MG63 (cell line): ENCODE measurements around the gene APOBEC3A. TPM values are rescaled to one million over a fixed set of nuclear protein-coding genes. Genes with fewer than 3 reads are reported as not detected.
"Not testable (repeated sequence)": the region's sequence is repeated elsewhere in the genome, so short reads cannot be mapped to it uniquely, and the experiment has no call there.

Experiments used
- DNase-seq: peaks from one replicate; pipeline ENCODE4 v3.0.0-alpha.2; 2020
- H3K27me3 ChIP-seq: fragments of 250-450 bp; sonication (Bioruptor Pico); 2 replicates; pipeline ENCODE4 v1.5.1; 2020; ENCODE audit warnings: mild to moderate bottlenecking, moderate library complexity
- H3K36me3 ChIP-seq: fragments of 250-450 bp; sonication (Bioruptor Pico); 2 replicates; pipeline ENCODE4 v1.5.1; 2020; ENCODE audit warnings: mild to moderate bottlenecking, moderate library complexity
- H3K4me3 ChIP-seq: fragments of 250-450 bp; sonication (Bioruptor Pico); 2 replicates; pipeline ENCODE4 v1.5.1; 2020; ENCODE audit warnings: mild to moderate bottlenecking, moderate library complexity
- H3K9me3 ChIP-seq: fragments of 250-450 bp; sonication (Bioruptor Pico); 2 replicates; pipeline ENCODE4 v1.5.1; 2020; ENCODE audit warnings: mild to moderate bottlenecking, moderate library complexity
- total RNA-seq: library from RNA; depleted of rRNA; stranded (reverse); fragments of >200 nt; shearing (Covaris generic); gene quantifications from 2 replicates; pipeline ENCODE4 v1.2.3, GENCODE V29; 2014; ENCODE audit warnings: low replicate concordance

The APOBEC3A gene
- total RNA-seq, 1 experiment from 2014 or later, result not detected

DNA sequence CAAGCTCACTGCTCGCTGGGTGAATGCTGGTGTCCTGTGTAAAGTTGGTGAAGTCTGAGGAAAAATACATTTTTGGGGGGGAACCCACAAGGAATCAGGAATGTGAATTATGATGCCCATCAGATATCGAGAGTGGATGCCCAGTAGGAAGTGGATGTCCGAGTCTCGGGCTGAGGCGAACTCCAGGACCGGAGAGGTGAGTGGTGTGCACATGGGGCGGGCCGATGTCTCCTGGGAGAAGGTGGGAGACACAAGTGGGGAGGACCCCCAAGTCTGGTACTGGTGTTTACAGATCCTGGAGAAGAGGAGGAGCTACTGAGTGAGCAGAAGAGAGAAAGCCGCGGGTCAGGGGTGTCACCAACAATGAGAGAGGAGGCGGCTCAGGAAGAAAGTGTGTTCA lies 19.2 kb upstream of the APOBEC3A start:
- no peaks in the 10 kb centered on the region for H3K9me3 ChIP-seq
- H3K36me3 ChIP-seq, result no peaks in the 10 kb centered on the region
- no peak for DNase-seq
- H3K4me3 ChIP-seq, result no peak overlapping the region
- peaks cover 7% of the 10 kb centered on the region; the same call in 1 of the 2 replicates for H3K27me3 ChIP-seq

DNA sequence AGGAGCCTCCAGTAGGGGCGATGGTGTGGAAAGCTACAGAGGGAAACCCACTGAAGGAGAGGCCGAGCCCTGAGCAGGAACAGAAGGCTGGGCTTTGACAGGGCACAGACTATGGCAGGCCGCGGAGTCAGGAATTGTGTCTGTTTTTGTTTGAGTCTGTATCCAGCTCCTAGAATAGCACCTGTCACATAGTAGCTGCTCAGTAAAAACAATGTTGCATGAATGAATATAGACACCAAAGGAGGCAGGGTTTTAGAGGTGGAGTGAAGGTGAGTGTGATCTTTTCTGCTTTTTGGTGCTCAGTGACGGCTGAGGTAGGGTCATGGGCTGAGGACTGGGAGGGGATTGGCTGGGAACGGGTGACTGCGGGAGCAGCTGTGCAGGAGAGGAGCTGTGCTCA lies 18.5 kb upstream of the APOBEC3A start:
- H3K9me3 ChIP-seq, result no peaks in the 10 kb centered on the region
- H3K27me3 ChIP-seq, result peaks cover 10% of the 10 kb centered on the region
- DNase-seq, result no peak
- no peaks in the 10 kb centered on the region for H3K36me3 ChIP-seq
- no peak overlapping the region for H3K4me3 ChIP-seq

DNA sequence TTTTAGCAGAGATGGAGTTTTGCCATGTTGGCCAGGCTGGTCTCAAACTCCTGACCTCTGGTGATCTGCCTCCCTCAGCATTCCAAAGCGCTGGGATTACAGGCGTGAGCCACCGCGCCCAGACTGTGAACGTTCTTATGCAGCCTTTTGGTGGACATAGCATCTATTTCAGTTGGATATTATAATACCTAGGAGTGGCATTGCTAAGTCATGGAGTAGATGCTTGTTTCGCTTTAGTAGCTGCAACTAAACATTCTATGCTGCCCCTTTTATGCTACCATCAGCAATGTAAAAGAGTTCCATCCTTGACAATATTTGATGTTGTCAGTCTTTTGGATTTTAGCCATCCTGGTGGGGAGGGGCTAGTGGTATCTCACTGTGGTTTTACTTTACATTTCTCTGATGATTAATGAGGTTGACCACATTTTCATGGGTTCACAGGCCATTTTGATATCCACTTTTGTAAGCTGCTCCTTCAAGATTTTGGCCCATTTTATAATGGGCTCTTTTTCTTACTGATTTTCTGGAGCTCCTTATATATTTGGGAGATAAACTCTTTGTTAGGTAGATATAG lies 16.5 kb upstream of the APOBEC3A start:
- H3K4me3 ChIP-seq, result no peak overlapping the region
- H3K9me3 ChIP-seq, result no peaks in the 10 kb centered on the region
- no peak for DNase-seq
- H3K36me3 ChIP-seq, result no peaks in the 10 kb centered on the region
- peaks cover 16% of the 10 kb centered on the region for H3K27me3 ChIP-seq

GRCh38 chr22:38941488-38941987 lies 15.9 kb upstream of the APOBEC3A start:
- Histone ChIP-seq H3K9me3 (no peaks in the 10 kb centered on the region), H3K27me3 (peaks cover 18% of the 10 kb centered on the region), H3K36me3 (no peaks in the 10 kb centered on the region), H3K4me3 (no peak overlapping the region)
- no peak for DNase-seq

GRCh38 chr22:38942702-38943101 lies 14.7 kb upstream of the APOBEC3A start:
- Histone ChIP-seq H3K36me3 (no peaks in the 10 kb centered on the region), H3K9me3 (no peaks in the 10 kb centered on the region), H3K27me3 (peaks cover 18% of the 10 kb centered on the region), H3K4me3 (no peak overlapping the region)
- DNase-seq, result no peak

DNA sequence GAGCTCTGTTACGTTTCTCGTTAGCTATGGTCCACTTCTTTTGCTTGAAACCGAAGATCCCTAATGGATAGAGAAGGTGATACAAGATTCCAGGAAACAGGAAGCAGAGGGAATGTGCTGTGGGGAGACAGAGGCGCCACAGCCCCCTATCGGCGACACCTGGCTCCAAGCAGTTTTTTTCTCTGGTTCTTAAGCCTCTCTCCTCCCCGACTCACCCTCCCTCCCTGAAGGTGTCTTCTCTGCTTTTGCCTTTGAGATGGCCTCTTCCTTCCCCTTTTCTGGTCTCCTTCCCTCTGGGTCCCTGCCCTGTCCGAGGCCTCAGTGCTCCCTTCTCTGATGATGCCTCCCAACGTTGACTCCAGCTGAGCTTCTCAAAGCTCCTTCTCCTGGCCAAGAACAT lies 14.2 kb upstream of the APOBEC3A start:
- Histone ChIP-seq H3K36me3 (no peaks in the 10 kb centered on the region), H3K9me3 (no peaks in the 10 kb centered on the region), H3K4me3 (no peak overlapping the region), H3K27me3 (peaks cover 18% of the 10 kb centered on the region)
- no peak for DNase-seq

GRCh38 chr22:38943882-38944281 lies 13.5 kb upstream of the APOBEC3A start:
- Histone ChIP-seq H3K4me3 (no peak overlapping the region), H3K36me3 (no peaks in the 10 kb centered on the region), H3K9me3 (no peaks in the 10 kb centered on the region), H3K27me3 (peaks cover 18% of the 10 kb centered on the region)
- DNase-seq, result no peak

DNA sequence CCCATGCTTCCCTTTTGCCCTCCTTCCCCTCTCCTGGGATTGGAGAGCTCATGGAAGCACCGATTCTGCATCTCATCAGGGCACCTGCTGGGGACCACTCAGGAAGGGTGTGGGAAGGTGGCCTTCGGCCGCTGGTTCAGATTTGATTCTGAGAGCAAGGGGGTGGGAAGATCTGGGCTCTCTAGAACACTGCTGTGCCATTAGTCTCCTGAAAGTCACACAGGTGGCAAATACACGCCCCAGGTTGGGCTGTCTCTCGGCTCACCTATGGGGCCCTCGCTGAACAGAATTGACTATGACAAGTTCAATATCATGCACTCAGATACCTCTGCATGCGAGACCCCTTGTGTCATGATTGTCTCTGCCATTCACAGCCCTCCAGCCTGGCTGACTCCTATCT lies 12.8 kb upstream of the APOBEC3A start:
- Histone ChIP-seq H3K36me3 (no peaks in the 10 kb centered on the region), H3K9me3 (no peaks in the 10 kb centered on the region), H3K4me3 (no peak overlapping the region), H3K27me3 (peaks cover 18% of the 10 kb centered on the region)
- DNase-seq, result no peak

DNA sequence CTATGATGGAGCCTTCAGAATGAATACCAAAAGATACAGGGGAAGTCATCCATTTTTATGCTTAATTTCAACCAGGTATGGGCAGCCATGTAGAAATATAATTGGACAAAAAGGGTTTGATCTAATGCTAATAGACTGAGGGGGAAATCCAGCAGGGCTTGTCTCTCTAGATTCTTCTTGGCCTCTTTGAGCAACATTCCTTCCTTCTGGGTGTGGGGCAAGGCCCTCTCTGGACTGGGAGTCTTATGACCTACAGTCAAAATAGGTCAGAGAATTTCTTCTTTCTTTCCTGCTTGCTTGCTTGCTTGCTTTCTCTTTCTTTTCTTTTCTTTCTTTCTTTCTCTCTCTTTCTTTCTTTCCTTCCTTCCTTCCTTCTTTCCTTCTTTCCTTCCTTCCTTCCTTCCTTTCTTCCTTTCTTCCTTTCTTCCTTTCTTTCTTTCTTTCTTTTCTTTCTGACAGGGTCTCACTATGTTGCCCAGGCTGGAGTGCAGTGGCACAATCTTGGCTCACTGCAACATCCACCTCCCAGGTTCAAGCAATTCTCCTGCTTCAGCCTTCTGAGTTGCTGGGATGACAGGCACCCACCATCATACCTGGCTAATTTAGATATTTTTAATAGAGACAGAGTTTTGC lies 11.6 kb upstream of the APOBEC3A start:
- not testable (repeated sequence) for H3K4me3 ChIP-seq, DNase-seq, H3K36me3 ChIP-seq, H3K9me3 ChIP-seq
- peaks cover 15% of the 10 kb centered on the region for H3K27me3 ChIP-seq

DNA sequence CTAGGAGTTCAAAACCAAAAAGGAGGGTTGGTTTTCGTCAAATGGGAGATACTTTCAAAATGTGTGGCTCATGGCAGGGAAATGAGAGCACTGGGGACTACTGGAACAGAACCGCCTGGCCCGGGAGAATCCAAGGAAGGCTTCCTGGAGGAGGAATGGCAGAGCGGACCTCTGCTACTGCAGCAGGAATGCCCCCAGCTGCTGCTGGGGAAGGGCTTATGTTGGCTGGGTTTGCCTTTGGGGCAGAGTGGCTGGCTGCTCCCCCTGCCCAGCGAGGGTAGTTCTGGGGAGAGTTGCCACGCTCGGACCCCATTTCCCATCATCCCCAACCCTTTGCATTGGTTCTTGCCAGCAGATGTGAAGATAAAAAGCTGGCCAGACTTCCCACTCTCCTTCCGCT lies 10.6 kb upstream of the APOBEC3A start:
- Histone ChIP-seq H3K4me3 (no peak overlapping the region), H3K27me3 (peaks cover 15% of the 10 kb centered on the region), H3K9me3 (no peaks in the 10 kb centered on the region), H3K36me3 (no peaks in the 10 kb centered on the region)
- DNase-seq, result no peak

- no peaks in the 10 kb centered on the region for H3K9me3 ChIP-seq
- no peak for DNase-seq
- H3K27me3 ChIP-seq, result peaks cover 15% of the 10 kb centered on the region
- H3K4me3 ChIP-seq, result no peak overlapping the region
- no peaks in the 10 kb centered on the region for H3K36me3 ChIP-seq
Observed at GRCh38 chr22:38947321-38948140, 9.9 kb upstream of the APOBEC3A start.

GRCh38 chr22:38948181-38948940 lies 9.0 kb upstream of the APOBEC3A start:
- Histone ChIP-seq H3K27me3 (peaks cover 9% of the 10 kb centered on the region), H3K4me3 (no peak overlapping the region), H3K9me3 (no peaks in the 10 kb centered on the region), H3K36me3 (no peaks in the 10 kb centered on the region)
- no peak for DNase-seq

GRCh38 chr22:38949889-38950405 lies 7.5 kb upstream of the APOBEC3A start:
- no peak overlapping the region for H3K4me3 ChIP-seq
- no peaks in the 10 kb centered on the region for H3K36me3 ChIP-seq
- H3K27me3 ChIP-seq, result peaks cover 2% of the 10 kb centered on the region; the same call in 1 of the 2 replicates
- no peak for DNase-seq
- H3K9me3 ChIP-seq, result no peaks in the 10 kb centered on the region

- H3K27me3 ChIP-seq, result peaks cover 2% of the 10 kb centered on the region; the same call in 1 of the 2 replicates
Observed at GRCh38 chr22:38950527-38951295, 6.7 kb upstream of the APOBEC3A start.

DNA sequence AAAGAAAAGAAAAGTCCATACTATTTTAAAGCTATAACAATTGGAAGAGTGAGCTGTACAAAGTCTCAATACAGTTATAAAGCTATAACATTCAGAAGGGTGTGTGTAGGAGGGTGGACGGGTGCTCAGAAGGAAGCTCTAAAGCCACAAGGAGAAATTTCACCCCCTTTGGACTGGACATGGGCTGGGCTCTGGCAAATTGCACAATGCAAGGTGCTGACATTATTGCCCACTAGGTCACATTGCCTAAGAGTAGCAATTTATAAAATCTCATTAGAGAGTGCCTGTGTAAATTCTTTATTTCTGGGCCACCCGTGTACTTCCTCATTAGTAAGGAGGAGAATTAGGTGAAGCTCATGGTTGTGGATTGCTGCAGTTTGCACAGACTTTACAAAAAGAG lies 5.7 kb upstream of the APOBEC3A start:
- H3K27me3 ChIP-seq, result no peaks in the 10 kb centered on the region; the same call in 1 of the 2 replicates

More at GRCh38 chr22:38950527-38951295, 6.7 kb upstream of the APOBEC3A start:
- H3K9me3 ChIP-seq, result no peaks in the 10 kb centered on the region
- H3K36me3 ChIP-seq, result no peaks in the 10 kb centered on the region
- H3K4me3 ChIP-seq, result no peak overlapping the region
- no peak for DNase-seq

More for the DNA sequence above, 5.7 kb upstream of the APOBEC3A start:
- Histone ChIP-seq H3K9me3 (no peaks in the 10 kb centered on the region), H3K36me3 (no peaks in the 10 kb centered on the region), H3K4me3 (no peak overlapping the region)
- DNase-seq, result no peak
